GM18511 (cell line): ENCODE data around the gene INF2.
"Not testable (repeated sequence)": the region's sequence is repeated elsewhere in the genome, so short reads cannot be mapped to it uniquely, and the experiment has no call there.

ENCODE experiments used
- ATAC-seq: cut with Tn5 transposase; IDR thresholded peaks from one replicate; pipeline ENCODE4 v1.9.1; 2021; ENCODE audit warnings: mild to moderate bottlenecking, moderate library complexity; ENCODE audit not compliant: unreplicated experiment

Gene INF2

DNA sequence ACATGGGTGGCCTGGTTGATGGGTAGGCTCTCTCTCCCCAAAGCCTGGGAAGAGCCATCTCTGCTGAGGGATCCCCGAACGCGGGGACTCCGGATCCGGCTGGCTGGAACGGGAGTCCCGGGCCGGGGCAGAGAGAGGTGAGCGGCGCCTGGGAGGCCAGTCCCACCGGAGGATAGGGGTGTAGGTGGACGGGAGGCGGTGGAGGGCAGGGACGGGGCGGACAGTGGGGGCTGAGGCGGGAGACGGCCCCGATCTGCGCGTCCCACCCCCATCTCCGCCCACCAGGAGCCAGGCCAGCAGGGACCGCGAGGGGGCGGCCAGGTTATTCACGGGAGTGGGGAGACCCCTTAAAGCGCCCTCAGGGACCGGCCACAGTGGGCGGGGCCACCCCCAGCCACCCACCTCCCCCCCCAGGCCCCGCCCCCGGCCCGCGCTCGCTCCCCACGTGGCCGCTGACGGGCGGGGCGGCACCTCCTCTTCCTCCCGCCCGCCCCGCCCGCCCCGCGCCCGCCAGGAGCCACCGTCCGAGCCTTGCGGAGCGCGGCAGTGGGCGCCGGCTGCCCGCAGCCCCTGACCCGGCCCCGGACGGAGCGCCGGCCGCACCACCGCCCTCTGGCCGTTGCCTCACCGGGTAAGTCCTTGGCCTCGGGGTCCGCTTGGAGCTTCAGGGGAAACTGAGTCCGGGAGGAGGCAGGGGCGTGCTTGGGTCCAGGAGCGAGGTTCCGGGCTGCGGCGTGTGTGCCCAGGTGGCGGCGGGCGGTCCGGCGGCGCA is at the start of gene INF2:
TSS of gene INF2 (plus strand) at position 510 of the 772 bp plus-strand sequence. CDS start 11,748 bp downstream, outside the sequence.
- peak; percentile 53 for ATAC-seq

DNA sequence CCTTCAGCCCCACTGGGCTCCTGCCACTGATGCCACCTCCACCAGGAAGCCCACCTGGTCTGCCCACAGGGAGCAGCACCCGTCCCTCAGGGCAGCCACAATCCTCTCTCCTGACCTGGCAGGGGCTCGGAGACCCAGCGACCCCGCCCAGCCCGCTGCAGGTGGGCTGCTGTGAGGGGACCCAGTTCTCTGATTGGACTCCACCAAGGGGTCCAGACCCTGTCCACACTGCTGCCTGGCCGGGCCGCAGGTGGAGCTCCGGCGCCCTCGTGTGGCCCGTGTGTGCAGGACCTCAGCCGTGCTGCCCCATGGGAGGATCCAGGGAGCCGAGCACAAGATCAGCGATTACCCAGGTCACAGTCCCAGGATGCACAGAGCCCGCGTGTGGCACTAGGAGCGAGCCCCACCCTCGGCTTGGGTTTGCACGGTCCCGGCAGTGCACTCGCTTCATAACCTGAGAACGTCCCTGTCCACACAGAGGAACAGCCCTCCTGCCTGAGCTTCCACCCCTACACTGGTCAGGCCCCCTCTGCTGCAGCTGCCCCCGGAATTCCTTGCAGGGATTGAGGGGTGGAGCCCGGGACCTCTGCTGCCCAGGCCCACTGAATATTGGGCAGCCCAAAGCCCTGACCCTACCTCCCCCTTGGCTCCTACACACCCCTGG is 49.4 kb upstream of the INF2 start:
- ATAC-seq = no peak

DNA sequence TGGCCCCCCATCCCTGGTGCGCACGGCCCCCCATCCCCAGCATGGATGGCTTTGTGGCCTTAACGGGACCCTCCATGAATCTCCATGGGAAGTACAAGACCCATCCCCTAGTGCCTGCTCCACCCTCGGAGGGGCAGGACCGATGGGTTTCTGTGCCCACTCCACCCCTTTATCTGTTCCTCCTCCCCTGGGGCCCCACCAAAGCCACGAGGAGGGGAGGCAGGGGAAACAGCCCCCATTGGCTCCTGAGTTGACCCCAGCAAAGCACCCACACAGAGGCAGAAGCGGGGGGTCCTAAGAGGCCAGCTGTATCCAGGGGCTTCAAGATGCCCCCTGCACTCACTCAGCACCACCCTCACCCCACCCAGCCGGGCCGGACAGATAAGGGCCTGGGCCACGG is 48.7 kb upstream of the INF2 start:
- no peak for ATAC-seq

DNA sequence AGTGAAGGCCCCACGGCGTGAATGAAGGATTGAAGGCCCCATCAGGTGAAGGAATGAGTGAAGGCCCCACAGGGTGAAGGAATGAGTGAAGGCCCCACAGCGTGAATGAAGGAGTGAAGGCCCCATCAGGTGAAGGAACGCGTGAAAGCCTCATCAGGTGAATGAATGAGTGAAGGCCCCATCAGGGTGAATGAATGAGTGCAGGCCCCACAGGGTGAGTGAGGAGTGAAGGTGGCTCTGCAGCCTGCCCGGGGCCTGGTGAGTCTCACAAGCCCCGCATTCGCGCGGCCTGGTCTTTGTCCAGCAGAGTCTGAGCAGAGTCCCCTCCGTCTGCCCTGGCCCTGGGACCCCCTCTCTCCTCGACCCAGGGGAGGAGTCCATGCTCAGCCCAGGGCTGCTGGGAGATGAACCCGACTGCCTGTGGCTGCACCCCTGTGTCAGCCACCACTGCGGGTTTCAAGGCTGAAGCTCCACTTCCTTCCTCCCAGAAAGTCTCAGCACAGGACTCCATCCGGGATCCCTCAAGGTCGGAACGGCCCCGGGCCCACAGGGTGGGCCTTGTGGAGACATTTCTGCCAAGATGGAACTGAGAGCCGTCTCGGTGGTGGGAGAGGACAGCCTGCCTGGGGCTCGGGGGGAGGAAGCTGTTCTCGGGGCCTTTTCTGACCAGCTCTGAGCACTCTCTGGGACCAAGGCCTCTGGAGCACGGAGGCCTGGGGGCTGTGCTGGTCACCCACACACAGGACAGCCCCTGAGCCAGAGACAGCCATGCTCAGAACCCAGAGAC is 47.5 kb upstream of the INF2 start:
- no peak for ATAC-seq

DNA sequence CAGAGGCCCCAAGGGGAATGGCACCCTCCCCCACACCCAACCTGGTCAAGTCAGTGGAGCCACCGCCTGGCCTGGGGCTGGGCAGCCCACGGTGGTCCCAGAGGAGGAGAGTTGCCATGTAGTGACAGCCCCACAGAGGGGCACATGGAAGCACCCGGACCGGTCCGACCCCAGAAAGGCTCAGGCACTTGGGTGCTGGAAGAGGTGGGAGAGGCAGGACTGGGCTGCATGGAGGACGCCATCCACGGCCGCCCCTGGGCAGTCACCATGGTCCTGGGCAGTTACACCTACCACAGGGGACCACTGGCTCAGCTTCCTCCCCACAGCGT is 46.9 kb upstream of the INF2 start:
- no peak for ATAC-seq

DNA sequence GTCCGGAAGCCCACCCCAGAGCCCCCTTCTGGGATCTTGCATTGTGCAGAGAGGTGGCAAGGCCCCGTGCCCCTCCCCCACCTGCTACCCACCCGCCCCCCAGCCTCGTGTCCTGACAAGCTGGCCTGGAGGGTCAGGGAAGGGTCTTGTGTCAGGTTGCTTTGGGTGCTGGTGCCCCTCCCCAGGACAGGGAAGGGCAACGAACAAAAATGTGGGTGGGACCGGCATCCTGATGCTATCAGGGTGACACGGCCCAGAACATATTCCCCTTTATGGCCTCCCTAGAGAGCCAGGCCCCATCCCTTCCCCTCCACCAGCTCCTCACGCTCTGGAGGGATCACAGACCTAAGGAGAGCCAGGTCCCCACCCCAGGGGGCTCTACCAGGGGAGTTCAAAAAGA is 46.1 kb upstream of the INF2 start:
- no peak for ATAC-seq

DNA sequence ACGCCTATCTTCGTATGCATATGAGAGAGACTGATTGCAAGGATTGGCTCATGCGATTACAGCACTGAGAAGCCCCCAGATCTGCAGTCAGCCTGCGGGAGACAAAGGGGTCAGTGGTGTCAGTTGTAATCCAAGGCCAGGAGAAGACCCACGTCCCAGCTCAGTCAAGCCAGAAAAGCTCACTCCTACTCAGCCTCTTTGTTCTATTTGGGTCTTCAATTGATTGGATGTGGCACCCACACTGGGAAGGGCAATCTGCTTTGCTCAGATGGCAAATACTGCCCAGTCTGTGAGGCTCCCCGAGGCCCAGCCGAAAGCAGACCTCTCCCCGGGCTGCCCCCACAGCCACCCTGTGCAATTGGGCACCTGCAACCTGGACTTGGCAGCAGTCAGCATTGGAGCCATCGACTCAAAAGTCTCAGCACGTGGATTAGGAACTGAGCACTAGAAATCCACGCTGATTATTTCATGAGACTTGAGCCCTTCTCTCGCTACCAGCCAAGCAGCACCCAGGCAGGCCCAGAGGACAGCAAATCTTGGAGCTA is 45.3 kb upstream of the INF2 start:
- no peak for ATAC-seq

DNA sequence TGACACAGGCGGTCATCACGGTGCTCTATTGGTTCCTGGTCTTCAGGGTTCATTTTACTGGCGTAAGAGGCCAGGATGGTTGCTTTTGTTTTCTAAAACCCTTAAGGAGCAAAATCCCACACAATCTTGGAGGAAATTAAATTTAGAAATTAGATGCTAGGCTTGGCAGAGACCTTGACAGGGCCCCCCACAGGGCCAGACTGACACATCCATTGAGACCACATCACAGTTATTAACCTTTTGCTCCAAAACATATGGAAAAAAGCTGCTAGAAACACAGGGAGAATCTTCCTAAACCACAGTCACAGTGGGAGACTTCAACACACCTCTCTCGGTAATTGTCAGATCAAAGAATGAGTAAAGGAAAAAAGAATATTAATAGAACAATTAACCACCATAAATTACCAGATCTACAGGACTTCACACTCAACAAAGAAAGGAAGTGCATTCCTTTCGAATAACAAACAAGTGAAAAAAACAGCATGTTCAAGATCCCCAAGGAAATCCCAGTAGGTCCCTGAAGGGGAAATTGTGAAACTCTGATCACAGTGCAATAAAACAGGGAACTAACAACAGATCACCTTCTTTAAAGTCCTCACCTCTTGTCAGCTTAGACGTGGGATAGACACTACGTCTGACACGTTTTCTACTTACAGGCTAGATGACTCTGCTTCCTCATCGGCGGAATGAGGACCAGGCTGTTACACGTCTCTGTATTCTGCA is 44.6 kb upstream of the INF2 start:
- no peak for ATAC-seq

DNA sequence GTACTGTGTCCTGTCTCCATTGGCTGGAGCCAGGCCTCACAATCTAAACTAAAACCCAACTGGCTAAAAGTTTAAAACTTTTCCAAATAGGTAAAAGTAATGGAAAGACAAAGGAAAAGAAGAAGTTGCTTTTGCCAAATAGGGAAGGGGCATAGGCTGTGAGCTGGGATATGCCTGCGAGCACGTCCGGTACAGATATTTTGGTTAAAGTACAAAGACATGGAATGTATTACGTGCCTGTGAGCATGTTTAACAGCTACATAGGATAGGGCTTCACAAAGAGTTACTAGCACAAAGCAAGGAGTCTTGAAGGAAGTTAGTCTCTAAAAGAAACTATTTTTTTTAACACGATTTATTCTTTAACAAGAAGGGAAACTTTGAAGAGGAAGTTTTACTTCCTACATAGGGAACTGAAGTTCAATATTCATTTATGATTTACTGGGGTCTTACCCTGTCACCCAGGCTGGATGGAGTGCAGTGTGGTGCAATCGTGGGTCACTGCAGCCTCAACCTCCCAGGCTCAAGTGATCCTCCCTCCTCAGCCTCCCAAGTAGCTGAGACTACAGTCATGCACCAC is 41.9 kb upstream of the INF2 start:
- ATAC-seq = no peak

DNA sequence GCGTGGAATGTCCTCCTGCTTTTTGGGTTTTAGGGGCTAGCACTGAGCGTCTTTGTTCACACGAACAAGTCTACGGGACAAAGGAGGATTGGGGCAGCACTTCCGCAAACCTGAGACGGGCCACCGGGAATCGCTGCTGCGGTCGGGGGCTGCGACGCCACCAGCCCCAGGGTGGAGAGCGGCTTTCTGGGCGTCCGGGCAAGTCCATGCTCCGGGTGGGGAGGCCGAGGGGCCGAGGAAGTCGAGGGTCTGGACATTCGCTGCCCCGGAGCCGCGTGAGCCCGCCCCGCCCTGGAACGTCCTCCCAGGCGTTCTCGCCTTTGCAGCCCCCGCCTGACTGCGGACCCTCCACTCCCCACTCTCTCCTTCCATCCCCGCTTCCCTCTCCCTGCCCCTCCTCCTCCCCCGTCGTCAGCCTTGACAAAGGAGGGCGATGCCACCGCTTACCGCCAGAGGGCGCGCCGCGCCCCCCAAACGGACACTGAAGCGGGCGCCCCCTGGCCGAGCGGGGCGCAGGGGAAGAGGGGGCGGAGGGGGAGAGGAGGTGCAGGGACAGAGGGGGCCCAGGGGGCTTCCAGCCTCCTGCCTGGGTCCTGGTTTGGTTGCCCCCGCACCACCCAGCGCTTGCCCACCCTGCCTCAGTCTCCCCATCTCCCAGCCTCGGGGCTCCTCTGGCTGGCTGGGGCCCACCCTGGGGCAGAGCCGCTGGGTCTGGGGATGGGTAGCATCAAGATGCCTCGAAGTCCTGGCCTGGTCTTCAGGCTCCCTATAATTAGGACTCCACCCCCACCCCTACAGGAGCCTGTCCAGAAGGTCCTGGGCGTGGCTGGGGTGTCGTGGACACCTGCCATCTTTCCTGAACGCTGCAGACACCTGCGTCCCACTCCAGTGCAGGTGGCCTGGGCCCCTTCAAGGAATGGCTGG is 39.1 kb upstream of the INF2 start:
- peak; percentile 68 for ATAC-seq

DNA sequence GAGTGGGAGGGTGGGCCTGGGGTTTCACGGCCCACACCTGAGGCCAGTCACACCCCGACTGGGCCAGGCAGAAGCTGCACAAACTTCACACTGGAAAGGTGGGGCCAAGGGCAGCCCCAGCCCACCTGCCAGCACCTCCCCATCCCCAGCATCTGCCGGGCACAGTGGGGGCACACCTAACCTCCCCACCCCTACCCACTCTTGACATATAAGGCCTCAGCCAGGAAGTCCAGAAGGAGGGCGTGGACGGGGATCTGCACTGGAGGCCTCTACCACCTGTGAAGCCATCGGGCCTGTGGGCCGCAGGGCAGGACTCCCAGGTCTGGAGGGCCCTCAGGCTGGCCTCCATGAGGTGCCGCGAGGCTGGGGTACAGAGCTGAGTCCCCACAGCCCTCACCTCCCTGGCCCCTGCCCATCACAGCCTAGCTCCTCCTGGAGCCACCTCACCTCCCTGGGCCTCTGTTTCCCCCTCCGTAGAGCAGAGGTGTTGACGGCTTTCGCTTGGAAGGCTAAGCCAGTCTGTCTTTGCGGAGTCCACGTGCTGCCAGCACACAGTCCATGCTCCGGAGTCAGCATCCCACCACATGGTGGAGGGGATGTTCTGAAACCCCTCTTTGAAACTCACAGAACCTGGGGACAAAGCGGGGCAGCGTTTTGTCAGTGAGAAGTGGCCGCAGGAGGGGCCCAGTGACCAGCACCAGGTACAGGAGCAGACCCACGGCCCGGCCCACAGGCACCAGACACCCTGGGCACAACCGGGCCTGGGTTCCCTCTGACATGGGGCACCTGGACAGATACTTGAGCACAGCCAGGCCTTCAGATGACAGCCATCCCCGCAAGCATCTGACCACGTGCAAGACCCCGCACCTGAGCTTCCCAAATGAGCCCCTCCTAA is 38.2 kb upstream of the INF2 start:
- ATAC-seq = no peak

DNA sequence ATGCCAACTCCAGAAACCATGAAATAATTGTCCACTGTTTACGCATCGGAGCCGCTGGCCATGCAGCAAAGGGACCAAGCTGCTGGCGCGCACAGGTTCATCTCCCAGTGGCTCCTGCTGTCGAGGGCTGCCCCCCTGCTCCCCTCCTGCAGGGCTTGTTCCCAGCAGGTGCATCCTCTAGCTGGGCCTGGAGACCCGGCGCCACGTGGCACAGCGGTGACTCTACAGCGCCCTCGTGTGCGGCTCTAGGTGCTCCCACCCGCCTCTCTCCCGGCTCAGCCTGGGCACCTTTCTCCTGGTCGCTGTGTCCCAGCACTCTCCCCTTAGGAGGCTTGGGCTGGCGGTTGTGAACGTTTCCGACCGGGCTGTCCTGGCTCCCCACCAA is 37.5 kb upstream of the INF2 start:
- ATAC-seq = no peak

DNA sequence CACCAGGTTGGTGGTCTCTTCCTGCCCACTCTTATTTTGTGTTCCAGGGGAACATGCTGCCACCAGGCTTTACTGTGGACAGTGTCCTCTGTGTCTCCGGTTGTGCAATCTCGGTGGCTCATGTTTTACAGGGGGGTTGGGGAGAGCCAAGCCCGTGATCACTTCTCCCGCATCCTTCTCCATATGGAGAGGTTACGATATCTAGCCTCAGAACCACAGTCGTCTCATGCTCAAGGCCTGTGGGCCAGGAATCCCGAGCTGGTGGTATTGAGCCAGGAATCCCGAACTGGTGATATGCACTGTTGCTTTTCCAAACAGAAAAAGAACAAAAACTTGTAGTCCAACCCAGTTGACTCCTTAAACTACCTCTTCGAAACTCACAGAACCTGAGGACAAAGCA is 37.0 kb upstream of the INF2 start:
- ATAC-seq = no peak

DNA sequence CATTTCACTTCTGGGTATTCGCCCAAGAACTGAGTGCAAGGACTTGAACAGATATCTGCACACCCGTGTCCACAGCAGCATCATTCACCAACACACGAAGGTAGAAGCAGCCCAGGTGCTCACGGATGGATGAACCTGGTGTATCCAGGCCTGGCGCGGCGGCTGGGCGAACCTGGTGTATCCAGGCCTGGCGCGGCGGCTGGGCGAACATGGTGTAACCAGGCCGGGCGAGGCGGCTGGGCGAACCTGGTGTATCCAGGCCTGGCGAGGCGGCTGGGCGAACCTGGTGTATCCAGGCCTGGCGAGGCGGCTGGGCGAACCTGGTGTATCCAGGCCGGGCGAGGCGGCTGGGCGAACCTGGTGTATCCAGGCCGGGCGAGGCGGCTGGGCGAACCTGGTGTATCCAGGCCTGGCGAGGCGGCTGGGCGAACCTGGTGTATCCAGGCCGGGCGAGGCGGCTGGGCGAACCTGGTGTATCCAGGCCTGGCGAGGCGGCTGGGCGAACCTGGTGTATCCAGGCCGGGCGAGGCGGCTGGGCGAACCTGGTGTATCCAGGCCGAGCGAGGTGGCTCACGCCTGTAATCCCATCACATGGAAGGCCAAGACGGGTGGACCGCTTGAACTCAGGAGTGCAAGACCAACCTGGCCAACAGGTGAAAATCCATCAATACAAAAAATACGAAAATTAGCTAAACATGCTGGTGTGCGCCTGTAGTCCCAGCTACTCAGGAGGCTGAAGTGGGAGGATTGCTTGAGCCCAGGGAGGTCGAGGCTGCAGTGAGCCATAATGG is 36.1 kb upstream of the INF2 start:
- not testable (repeated sequence) for ATAC-seq

DNA sequence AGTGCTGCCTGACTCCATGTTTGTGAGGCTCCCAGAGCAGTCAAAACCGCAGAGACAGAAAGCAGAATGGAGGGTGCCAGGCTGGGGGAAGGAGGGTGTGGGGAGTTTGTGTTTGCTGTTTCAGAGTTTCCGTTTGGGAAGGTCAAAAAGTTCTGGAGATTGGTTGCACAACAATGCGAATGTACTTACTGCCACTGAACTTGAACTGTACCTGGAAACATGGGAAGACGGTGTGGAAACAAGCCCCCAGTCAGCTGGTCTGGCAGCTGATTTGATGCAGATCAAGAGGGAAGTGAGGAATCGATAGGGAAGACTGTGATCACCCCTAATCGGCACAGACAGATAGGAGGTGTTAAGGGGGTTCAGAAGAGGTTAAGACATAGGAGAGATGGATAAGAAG is 35.3 kb upstream of the INF2 start:
- no peak for ATAC-seq

DNA sequence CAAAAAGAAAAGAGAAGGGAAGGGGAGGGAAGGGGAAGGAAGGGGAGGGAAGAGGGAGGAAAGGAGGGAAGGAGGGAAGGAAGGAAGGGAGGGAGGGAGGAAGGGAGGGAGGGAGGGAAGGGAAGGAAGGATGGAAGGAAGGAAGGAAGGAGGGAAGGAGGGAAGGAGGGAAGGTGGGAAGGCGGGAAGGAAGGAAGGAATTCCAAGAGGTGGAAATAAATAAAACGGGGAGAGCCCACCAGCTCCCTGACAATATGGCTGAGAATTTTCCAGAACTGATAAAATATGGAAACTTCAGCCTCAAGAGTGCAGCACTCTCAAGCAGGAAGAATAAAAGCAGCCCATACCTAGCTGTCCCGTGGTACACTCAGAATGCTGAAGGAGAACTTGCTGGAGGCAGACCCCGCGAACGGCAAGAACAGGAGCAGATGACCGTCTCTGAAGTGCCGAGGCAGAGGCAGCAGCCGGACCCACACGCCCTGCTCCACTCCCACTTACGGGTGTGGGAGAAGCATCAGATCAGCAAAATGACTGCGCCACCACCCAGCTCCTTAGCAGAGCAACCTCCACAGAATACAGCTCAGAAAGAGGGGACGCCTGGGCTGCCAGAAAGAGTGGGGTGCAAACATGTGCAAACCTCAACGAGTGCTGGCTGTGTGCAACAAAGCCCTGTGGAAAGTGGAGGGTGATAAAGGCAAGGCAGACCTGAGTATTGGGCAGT is 34.1 kb upstream of the INF2 start:
- ATAC-seq = no peak

DNA sequence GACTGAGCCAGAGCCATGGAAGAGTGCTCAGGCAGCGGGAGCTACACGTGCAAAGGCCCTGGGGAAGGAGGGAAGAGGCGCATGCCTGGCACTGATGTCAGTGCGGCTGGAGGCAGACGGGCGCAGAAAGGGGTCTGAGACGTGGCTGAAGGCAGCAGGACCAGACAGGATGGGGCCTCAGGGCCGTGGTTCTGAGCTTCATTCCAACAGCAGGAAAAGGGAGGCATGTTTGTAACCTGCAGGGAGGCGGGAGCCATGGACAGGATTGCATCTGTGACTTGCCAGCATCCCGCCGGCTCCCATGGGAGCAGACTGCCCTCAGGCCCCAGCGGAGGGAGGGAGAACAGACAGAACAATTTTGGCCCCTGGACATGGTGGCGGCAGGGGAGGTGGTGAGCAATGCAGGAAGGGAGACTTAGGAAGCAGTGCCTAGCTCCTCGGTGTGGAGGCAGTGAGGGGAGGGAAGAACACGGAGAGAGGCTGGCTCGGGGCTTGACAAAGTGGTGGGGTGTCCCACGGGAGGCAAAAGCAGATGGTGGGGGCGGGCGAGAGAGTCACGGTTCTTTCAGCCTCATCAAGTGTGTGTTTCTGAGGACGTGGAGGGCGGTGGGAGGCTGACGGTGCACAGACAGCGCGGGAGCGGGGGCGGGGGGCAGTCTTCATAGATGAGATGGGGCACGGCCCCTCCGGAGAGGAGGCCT is 33.3 kb upstream of the INF2 start:
- ATAC-seq = no peak
